Raji (cell line): ENCODE results near the gene SHQ1.

Experiments
- POLR2A ChIP-seq: IDR thresholded peaks from 2 replicates; pipeline ENCODE4 v1.6.1; 2011; ENCODE audit warnings: low read depth, low read length, control low read depth; ENCODE audit not compliant: insufficient read depth

SHQ1 gene

DNA sequence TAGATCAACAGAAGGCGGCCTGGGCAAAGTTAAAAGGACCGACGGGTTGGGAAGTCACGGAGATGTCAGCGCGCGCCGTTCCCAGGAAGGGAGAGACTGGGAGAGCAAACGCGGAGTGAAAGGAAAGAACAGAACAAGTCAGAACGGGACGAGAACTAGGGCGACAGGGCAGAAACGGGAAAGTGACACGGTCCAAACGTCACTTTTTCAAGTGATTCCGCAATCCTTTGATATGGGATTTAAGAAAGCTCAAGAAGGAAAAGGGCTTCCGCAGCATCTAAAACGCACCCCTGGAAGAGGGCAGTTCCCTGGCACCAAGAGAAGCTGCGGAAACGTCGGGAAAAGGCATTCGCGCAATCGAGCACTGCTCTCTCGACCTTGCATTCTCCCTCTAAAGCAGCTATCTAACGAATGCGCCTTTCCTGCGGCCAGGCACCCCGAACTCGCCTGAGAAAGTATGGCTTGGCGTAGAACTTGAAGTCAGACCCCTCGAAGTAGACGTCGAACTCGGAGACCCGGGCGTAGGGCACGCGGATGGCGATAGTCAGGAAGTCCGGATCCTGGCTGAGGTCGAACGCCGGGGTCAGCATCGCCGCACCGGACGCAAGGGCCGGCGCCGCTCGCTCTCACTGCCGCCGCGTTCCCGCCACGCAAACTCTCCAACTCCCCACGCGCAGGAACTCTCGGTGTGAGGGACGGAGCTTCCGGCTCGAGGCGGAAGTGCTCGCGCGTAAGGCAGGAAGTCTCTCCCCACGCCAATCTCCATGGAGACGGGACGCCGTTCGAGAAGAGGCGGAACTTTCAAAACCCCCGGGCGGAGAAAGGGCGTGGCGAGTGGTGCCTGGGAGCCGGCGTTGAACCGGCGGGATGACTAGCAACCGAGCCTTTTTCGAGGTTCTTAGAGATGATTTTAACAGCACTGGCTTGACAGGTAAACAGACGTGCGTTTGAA lies at the start of gene SHQ1:
Gene SHQ1, minus strand, starts transcription at position 695 of the 952 bp plus-strand sequence. Its CDS starts 105 bp downstream, at position 590.
- peak; percentile 89 for TF ChIP-seq POLR2A

DNA sequence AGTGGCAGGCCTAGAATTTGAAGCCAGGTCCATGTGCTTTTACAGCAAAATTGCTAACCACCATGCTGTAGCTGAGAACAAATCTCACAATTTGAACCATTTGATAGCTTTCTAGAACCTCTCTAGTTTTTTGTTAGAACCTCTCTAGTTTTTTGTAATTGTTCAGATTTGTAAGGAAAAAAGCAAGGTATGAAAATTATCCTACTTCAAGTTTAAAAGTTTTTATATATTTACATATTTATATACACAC lies 49.4 kb upstream of the SHQ1 start:
- TF ChIP-seq POLR2A: no peak

DNA sequence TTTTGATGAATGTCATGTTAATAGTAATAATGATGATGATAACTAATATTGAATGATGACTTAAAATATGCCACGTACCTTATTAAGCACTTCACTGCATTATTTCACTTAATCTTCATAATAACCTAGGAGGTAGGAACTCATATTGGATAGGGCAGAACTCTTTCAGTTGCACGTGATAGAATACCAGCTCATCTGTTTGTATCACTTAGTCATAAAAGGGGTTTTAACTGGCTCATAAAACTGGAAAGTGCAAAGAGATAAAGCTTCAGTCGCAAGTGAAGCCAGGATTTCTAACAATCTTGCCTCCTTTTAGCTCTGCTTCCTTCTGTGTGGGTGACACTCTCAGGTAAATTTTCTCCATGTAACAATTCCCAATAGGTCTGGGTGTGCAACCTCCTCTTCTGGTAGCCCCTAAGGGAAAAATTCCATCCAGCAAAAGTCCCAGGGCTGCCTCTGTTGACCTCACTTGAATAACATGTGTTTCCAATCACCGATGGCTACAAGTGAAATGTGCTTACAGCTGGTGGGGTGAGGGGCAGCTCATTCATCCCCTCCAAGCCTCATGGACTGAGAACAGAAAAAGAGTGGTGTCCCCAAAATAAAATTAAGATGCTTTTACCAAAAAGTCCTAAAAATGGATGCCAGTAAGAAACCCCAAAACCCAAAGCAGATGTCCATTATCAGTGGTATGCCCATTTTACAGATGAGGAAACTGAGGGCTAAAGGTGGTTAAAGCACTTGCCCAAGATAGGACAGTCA lies 48.9 kb upstream of the SHQ1 start:
- TF ChIP-seq POLR2A: no peak

DNA sequence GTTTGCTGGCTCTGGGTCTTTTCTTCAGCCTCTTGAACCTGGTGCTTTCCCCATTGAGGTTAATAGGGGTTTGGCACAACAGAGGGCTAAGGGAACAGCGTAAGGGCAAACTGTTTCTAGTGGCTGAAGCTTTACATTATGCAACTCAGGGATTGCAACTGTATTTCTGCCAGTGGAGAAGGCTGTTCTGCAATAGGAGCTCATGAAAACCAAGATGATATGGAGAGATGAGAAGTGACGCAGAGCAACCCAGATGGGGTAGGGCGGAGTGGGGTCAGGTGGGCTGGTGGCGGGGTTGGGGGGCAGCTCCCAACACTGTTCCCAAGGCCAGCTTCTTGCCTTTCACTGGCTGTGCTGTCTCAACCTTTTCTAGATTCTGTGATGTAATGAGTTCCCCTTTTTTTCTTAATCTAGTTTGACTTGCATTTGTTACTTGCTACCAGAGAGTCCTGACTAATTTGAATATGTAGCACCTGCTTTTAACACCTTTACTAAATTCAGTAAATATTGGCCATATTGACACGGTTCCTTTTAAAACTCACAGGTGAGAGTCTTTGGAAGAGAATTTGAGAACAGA lies 46.8 kb upstream of the SHQ1 start:
- no peak for TF ChIP-seq POLR2A

DNA sequence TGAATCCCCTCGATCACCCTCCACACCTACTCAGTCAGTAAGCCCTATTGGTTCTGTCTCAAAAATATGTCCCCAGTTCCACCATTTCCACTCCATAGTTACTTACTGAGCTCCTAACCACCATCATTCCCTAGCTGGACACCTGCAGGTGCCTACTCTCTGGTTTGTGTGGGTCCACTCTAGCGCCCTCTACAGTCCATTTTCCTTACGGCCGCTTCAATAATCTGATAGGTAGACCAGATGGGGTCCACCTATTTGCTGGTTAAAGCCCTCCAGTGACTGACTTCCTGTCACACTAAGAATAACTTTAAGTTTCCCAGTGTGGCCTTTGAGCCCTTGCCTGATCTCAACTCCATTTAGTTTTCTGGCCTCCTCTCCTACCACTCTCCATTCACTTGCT lies 44.6 kb upstream of the SHQ1 start:
- no peak for TF ChIP-seq POLR2A

DNA sequence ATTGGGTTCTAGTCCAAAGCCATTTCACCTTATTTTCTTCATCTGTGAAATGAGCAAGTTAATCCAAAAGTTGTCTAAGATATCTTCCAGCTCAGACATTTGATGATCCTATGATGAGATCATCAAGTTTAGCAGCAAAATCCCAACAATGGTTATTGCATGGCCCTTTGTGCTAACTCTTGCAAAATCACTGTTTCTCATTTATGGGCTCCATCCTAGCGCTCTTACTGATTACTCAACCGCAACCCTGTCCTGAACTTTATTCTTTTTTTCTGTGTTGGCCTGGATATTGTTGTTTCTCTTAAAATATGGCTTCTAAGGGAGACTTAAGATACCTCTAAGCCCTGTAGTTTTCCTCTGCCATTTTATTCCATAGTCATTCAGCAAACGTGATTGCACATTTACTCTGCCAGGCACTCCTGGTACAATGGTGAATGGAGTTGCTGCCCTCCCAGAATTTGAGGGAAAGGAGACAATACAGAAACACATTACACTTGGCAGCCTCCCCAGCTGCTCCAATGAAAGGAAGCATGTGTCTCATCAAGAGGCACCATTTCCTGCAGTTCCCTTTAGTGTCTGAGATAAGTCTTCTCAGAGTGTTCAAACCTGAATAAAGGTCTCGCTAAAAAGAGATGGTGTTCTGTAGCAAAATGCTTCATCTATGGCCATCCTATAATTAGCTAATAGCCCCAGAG lies 44.0 kb upstream of the SHQ1 start:
- TF ChIP-seq POLR2A: no peak

DNA sequence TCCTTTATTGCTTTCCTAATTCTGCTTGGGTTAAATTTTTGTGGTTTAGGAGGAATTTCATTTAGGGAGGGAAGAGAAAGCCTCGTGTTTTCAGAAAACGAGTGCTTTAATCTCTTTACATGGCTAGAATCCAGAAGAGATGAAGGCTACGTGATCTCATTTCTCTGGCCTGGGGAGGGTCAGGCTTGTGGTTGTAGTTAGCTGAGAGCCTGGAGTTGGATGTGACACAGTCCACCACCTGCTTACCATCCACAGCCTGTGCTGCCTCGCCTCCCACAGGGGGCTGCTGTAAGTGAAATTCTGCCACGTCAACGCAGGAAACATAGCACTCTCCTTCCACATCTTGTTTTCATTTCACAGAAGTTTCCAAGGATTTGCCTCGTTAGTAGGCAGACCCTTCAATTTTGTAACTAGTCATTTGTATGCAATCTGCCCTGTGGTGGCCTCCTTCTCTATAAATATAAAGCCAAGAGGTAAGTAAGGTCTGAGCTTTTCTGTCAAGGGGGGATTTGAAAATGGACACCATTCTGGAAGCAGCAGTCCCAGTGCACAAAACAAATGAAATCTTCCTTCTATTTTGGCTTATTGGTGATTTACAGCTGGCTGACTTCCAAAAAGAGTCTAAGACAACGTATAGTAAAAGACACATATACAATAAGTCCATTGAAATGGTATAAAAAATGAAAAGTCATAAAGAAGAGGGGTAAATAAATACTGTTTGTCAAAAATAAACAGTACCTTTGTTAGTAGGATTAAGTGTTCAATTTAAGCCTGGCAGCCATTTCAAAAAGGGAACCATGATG lies 43.0 kb upstream of the SHQ1 start:
- no peak for TF ChIP-seq POLR2A

DNA sequence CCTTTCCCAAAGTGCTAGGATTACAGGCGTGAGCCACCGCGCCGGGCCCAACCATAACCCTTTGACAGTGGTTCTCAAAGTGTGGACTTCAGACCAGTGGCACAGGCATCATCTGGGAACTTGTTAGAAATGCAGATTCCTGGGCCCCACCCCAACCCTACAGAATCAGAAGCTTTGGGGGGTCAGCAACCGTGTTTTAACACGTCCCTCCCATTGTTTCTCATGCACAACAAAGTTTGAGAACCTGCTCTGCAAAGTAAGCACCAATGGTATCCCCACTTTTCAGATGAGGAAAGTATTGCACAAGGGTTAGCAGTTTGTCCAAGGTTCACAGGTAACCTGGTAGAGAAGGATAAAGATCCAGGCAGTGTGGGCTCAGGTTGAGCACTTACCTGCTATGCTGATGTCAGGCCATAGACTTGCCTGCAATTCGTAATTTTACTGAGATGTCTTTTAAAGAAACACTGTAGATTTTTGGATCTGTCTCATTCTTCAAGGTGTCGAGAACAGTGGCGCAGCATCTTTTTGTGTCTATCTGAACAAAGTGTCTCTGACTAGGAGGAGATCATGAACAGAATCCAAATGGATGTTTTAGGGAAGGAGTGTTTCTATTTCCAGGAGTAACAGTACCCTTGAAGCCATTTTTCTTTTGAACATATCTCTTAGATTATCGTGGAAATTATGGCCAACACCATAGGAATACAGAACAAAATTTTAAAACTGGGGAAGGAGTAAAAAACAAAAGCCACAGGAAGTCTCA lies 42.1 kb upstream of the SHQ1 start:
- TF ChIP-seq POLR2A: no peak

DNA sequence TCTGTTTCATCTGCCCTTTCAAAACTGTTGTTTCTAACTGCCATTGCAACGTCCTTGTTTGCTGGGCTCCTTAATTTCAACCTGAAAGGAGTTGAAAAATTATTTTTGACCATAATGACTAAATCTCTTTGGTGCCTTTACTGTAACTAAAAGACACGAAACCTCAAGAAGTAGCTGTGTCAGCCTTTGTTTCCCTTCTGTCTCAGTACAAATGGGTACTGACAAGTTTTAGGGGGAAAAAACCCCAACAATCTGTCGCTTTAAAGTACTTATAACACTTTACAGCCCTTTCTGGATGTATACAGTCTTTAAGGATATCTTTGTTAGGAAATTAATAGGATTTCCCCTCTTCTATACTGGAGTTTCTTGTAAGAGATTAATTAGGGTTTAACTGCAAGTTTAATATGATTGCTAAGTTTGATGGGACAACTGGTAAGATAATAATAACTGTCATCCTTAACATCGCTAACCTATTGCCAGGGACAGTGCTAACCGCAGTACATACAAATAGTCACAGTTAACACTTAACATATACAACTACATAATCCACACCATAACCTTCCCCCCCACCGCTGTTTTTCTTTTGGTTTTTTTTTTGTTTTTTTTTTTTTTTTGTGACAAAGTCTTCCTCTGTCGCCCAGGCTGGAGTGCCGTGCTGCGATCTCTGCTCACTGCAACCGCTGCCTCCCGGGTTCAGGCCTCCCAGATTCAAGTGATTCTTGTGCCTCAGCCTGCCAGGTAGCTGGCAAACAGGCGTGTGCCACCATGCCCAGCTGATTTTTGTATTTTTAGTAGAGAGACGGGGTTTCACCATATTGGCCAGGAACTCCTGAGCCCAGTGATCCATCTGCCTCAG lies 41.3 kb upstream of the SHQ1 start:
- no peak for TF ChIP-seq POLR2A

DNA sequence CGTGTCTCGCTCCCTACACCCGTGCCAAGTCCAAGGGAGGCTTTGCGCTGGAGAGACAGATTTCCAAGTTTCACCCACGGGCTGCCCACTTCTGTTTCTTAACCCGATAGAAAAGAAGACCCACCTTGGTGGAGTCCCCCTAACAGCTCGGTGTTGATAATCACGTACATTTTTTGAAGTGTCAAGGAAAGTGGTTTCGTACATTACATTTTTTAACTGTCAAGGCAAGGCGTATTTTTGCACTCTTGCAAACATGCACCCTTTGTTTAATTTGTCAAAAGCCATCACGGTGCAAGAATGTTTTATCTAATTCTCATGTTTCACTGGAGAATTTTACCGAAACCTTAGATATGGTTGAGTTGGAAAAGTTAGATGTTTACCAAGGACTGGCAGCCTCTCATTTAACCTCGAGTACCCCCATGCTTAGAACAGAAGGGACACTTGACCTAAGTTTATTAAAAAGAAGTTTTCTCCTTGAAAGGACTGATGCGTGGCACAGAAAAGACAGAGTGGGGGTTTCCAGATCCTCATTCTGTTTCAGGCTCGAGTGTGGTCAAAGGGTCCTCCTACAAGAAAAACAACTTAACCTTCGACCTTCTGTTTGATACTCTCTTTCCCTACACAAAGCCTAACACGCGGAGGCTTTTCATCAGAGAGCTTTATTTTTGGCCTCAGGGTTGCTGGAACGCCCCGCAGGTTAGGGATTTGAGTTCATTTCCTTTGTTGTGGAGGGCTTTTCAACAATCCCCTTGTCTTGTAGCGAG lies 40.5 kb upstream of the SHQ1 start:
- no peak for TF ChIP-seq POLR2A

DNA sequence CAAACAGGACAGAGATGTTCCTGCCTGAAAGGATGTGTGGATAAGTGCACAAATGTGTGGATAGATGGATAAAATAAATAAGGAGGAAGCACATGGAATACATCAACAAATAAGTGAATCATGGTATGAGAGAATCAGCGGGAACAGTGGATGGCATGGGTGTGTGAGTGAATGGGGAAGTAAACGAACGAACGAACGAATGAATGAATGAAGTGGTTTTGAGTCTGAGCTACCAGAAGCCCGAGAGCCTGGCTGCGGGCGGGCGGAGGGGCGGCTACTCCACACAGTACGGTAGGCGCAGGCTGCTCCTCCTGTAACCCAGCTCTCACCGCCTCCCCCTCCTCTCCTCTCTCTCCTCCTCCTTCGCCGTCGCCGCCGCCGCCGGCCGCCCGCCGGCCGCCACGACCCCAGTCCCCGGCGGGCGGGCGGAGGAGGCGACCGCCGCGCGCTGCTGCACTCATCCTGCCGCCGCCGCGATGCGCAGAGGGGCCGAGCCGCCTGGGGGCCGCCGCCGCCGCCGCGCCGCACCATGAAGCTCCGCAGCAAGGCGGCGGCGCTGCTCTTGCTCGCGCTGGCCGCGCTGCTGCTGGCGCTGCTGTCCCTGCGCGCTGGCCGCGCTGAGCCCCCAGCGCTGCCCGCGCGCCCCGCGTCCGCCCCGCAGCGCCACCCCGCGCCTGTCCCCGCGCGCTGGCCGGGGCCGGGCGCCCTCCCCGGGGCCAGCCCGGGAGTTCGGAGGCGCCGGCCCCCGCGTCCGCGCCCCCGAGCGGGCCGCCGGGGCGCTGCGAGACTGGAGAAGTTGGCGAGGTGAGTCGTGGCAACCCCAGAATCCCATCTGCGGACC lies 39.7 kb upstream of the SHQ1 start, which contains the start of gene GXYLT2:
Gene GXYLT2, plus strand, starts transcription at position 342 of the 841 bp plus-strand sequence. Its CDS starts 188 bp downstream, at position 530.
- TF ChIP-seq POLR2A: no peak
